GM19193 (cell line): Measurements from ENCODE around the gene FHDC1.

Experiments
- POLR2A ChIP-seq: IDR thresholded peaks from 4 replicates; pipeline ENCODE4 v1.6.1; 2011; ENCODE audit not compliant: insufficient read depth, insufficient read length; ENCODE audit errors: extremely low read depth

Gene FHDC1

GRCh38 chr4:152926959-152927358 is 9.2 kb upstream of the FHDC1 start:
- TF ChIP-seq POLR2A = no peak

GRCh38 chr4:152927737-152928136 is 8.4 kb upstream of the FHDC1 start:
- TF ChIP-seq POLR2A = no peak

- no peak for TF ChIP-seq POLR2A
Observed at GRCh38 chr4:152928286-152928685, 7.8 kb upstream of the FHDC1 start.

- TF ChIP-seq POLR2A = no peak
Observed at GRCh38 chr4:152929888-152930287, 6.2 kb upstream of the FHDC1 start.

GRCh38 chr4:152935143-152935542 is 980 bp upstream of the FHDC1 start:
- TF ChIP-seq POLR2A = no peak

GRCh38 chr4:152936446-152937335 is 568 bp downstream of the FHDC1 start:
- no peak for TF ChIP-seq POLR2A

GRCh38 chr4:152937336-152938236 is 1.5 kb downstream of the FHDC1 start:
- no peak for TF ChIP-seq POLR2A

GRCh38 chr4:152938237-152938947 is 2.3 kb downstream of the FHDC1 start:
- no peak for TF ChIP-seq POLR2A

GRCh38 chr4:152939621-152940020 is 3.5 kb downstream of the FHDC1 start:
- no peak for TF ChIP-seq POLR2A

- no peak for TF ChIP-seq POLR2A
Observed at GRCh38 chr4:152940461-152940860, 4.3 kb downstream of the FHDC1 start.

- TF ChIP-seq POLR2A = no peak
Observed at GRCh38 chr4:152941411-152941810, 5.3 kb downstream of the FHDC1 start.

- no peak for TF ChIP-seq POLR2A
Observed at GRCh38 chr4:152942346-152942745, 6.2 kb downstream of the FHDC1 start.

GRCh38 chr4:152943672-152944071 is 7.5 kb downstream of the FHDC1 start:
- TF ChIP-seq POLR2A = no peak

GRCh38 chr4:152944666-152945320 is 8.7 kb downstream of the FHDC1 start:
- no peak for TF ChIP-seq POLR2A
